Measurements from ENCODE around the gene NEK2. TPM values are rescaled to one million over a fixed set of nuclear protein-coding genes. Genes with fewer than 3 reads are reported as not detected.

NEK2 gene
- total RNA-seq, 1 experiment from 2014 or later = 47.5 TPM

GRCh38 chr1:211710566-211711314 lies 35.3 kb upstream of the NEK2 start:
- Histone ChIP-seq H3K27me3 (ENCODE audit: low read length) (no peaks in the 10 kb centered on the region), H3K9ac (ENCODE audit: low read length) (no peak overlapping the region), H3K4me1 (ENCODE audit: insufficient read depth, low read length) (peaks cover 3% of the 10 kb centered on the region), H3K9me2 (replicated peaks; ENCODE audit: low read length) (no peaks in the 10 kb centered on the region), H3K4me2 (ENCODE audit: low read length) (no peak overlapping the region), H3K79me2 (ENCODE audit: low read length) (no peaks in the 10 kb centered on the region), H3K9me3 (ENCODE audit: low read length) (no peaks in the 10 kb centered on the region), H3K36me3 (ENCODE audit: low read depth, low read length) (no peaks in the 10 kb centered on the region), H3F3A (ENCODE audit: low read length, unreplicated experiment) (no peaks in the 10 kb centered on the region), H4K20me1 (ENCODE audit: low read length) (no peaks in the 10 kb centered on the region), H3K27ac (ENCODE audit: low read length) (no peak overlapping the region), H3K4me3 (ENCODE audit: low read length) (no peak overlapping the region), H2AFZ (ENCODE audit: low read length) (no peak overlapping the region)
- no peak for TF ChIP-seq CTCF (conservative IDR thresholded peaks at IDR 0.05; ENCODE audit: low read depth, low read length)
- TF ChIP-seq EZH2phosphoT487 (IDR thresholded peaks at IDR 0.05; ENCODE audit: borderline replicate concordance, low read length) = no peak
- TF ChIP-seq EZH2 (IDR thresholded peaks at IDR 0.05; ENCODE audit: low read length, unreplicated experiment) = no peak
- ATAC-seq (no peak), DNase-seq (no peak)
- BruUV-seq (replicated peaks) = no TSS peak
- POLR2A ChIA-PET (ENCODE audit: unreplicated experiment) = no interaction called here
- CTCF ChIA-PET = no interaction called here
- intact Hi-C loops (cut with micrococcal nuclease) = no loop called here

- Histone ChIP-seq H3K9me2 (replicated peaks; ENCODE audit: low read length) (no peaks in the 10 kb centered on the region), H3K79me2 (ENCODE audit: low read length) (no peaks in the 10 kb centered on the region), H3F3A (ENCODE audit: low read length, unreplicated experiment) (no peaks in the 10 kb centered on the region), H3K4me3 (ENCODE audit: low read length) (no peak overlapping the region), H3K27me3 (ENCODE audit: low read length) (no peaks in the 10 kb centered on the region), H3K4me1 (ENCODE audit: insufficient read depth, low read length) (peaks cover 19% of the 10 kb centered on the region), H3K36me3 (ENCODE audit: low read depth, low read length) (no peaks in the 10 kb centered on the region), H2AFZ (ENCODE audit: low read length) (no peak overlapping the region), H3K4me2 (ENCODE audit: low read length) (no peak overlapping the region), H3K9ac (ENCODE audit: low read length) (no peak overlapping the region), H4K20me1 (ENCODE audit: low read length) (no peaks in the 10 kb centered on the region), H3K9me3 (ENCODE audit: low read length) (no peaks in the 10 kb centered on the region), H3K27ac (ENCODE audit: low read length) (no peak overlapping the region)
- DNase-seq (no peak), ATAC-seq (no peak)
- BruUV-seq (replicated peaks) = no TSS peak
- POLR2A ChIA-PET (ENCODE audit: unreplicated experiment) = no interaction called here
- intact Hi-C loops (cut with micrococcal nuclease) = no loop called here
- CTCF ChIA-PET = no interaction called here
- TF ChIP-seq EZH2 (IDR thresholded peaks at IDR 0.05; ENCODE audit: low read length, unreplicated experiment) = no peak
- TF ChIP-seq EZH2phosphoT487 (IDR thresholded peaks at IDR 0.05; ENCODE audit: borderline replicate concordance, low read length) = no peak
Measured at GRCh38 chr1:211708926-211709325, 33.5 kb upstream of the NEK2 start.

GRCh38 chr1:211708006-211708405 lies 32.6 kb upstream of the NEK2 start:
- Histone ChIP-seq H3K9me2 (replicated peaks; ENCODE audit: low read length) (no peaks in the 10 kb centered on the region), H3K4me2 (ENCODE audit: low read length) (no peak overlapping the region), H3K27ac (ENCODE audit: low read length) (no peak overlapping the region), H3K9ac (ENCODE audit: low read length) (no peak overlapping the region), H3F3A (ENCODE audit: low read length, unreplicated experiment) (no peaks in the 10 kb centered on the region), H3K4me3 (ENCODE audit: low read length) (no peak overlapping the region), H2AFZ (ENCODE audit: low read length) (no peak overlapping the region), H3K9me3 (ENCODE audit: low read length) (no peaks in the 10 kb centered on the region), H3K36me3 (ENCODE audit: low read depth, low read length) (no peaks in the 10 kb centered on the region), H3K27me3 (ENCODE audit: low read length) (no peaks in the 10 kb centered on the region), H3K4me1 (ENCODE audit: insufficient read depth, low read length) (peaks cover 23% of the 10 kb centered on the region), H4K20me1 (ENCODE audit: low read length) (no peaks in the 10 kb centered on the region), H3K79me2 (ENCODE audit: low read length) (no peaks in the 10 kb centered on the region)
- DNase-seq = no peak
- no TSS peak for BruUV-seq (replicated peaks)
- POLR2A ChIA-PET (ENCODE audit: unreplicated experiment) = no interaction called here
- CTCF ChIA-PET = no interaction called here
- TF ChIP-seq EZH2phosphoT487 (IDR thresholded peaks at IDR 0.05; ENCODE audit: borderline replicate concordance, low read length) (no peak), EZH2 (IDR thresholded peaks at IDR 0.05; ENCODE audit: low read length, unreplicated experiment) (no peak)
- ATAC-seq = no peak
- intact Hi-C loops (cut with micrococcal nuclease) = no loop called here

Measured in PC-3 (cell line).